GM04504 (cell line): Measurements from ENCODE around the gene KIR3DL3.
"Not testable (repeated sequence)": the region's sequence is repeated elsewhere in the genome, so short reads cannot be mapped to it uniquely, and the experiment has no call there.

Experiments
- DNase-seq: peaks from one replicate; pipeline ENCODE4 v3.0.0-alpha.2; 2012; ENCODE audit warnings: low read depth

The KIR3DL3 gene

DNA sequence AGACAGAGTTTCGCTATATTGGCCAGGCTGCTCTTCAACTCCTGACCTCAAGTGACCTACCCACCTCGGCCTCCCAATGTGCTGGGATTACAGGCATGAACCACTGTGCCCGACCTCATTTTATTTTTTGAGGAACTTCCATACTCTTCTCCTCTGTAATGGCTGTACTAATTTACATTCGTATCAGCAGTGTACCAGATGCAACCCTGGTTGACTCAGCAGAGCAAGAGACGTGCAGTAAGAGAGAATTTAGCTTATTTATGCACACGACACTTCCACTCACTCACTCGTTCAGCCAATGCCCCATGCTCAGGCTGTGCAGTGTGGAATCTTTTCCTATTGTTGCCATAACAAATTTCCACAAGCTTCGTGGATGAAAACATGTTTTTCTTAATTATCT, 6.9 kb downstream of the KIR3DL3 start:
- DNase-seq = no peak

DNA sequence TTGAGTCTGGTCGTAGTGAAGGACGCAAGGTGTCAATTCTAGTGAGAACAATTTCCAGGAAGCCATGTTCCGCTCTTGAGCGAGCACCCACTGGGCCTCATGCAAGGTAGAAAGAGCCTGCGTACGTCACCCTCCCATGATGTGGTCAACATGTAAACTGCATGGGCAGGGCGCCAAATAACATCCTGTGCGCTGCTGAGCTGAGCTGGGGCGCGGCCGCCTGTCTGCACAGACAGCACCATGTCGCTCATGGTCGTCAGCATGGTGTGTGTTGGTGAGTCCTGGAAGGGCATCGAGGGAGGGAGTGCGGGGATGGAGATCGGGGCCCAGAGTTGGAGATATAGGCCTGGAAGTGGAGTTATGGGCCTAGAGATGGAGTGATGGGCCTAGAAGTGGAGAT, 14.1 kb downstream of the KIR3DL3 start, which contains the start of gene KIR2DL3:
KIR2DL3 (plus strand) TSS at position 208 of the 400 bp plus-strand sequence; CDS start at position 241, 33 bp downstream.
- not testable (repeated sequence) for DNase-seq

DNA sequence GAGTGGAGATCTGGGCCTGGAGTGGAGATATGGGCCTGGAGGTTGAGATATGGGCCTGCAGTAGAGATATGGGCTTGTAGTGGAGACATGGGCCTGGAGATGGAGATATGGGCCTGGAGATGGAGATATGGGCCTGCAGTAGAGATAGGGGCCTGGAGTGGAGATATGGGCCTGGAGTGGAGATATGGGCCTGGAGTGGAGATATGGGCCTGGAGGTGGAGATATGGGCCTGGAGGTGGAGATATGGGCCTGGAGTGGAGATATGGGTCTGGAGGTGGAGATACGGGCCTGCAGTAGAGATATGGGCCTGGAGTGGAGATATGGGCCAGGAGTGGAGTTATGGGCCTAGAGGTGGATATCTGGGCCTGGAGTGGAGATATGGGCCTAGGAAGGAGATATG, 14.5 kb downstream of the KIR3DL3 start:
- no peak for DNase-seq

- DNase-seq = no peak
Observed at GRCh38 chr19:54739587-54740497, 15.6 kb downstream of the KIR3DL3 start.

- DNase-seq = not testable (repeated sequence)
Observed at GRCh38 chr19:54741950-54742349, 17.7 kb downstream of the KIR3DL3 start.

DNA sequence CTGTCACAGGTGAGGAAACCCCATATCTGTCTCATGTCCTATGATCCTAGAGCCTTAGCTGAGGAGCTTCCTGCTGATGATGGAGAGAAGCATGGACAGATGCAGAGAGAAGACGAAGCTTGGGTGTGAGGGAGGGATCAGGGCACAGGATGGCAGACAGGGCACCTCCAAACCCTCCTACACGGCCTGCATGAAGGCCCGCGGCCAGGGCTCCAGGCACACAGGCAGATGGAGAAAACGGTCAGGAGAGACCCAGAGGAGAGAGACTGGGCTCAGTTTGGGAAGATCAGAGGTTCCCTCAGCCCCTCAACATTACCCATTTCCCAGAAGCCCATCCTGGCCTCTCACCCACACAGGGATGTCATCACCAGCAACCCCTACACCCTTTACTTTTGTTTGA, 19.8 kb downstream of the KIR3DL3 start:
- not testable (repeated sequence) for DNase-seq

- not testable (repeated sequence) for DNase-seq
Observed at GRCh38 chr19:54747614-54748322, 23.5 kb downstream of the KIR3DL3 start.

GRCh38 chr19:54750276-54750675, 26.0 kb downstream of the KIR3DL3 start:
- DNase-seq = not testable (repeated sequence)

DNA sequence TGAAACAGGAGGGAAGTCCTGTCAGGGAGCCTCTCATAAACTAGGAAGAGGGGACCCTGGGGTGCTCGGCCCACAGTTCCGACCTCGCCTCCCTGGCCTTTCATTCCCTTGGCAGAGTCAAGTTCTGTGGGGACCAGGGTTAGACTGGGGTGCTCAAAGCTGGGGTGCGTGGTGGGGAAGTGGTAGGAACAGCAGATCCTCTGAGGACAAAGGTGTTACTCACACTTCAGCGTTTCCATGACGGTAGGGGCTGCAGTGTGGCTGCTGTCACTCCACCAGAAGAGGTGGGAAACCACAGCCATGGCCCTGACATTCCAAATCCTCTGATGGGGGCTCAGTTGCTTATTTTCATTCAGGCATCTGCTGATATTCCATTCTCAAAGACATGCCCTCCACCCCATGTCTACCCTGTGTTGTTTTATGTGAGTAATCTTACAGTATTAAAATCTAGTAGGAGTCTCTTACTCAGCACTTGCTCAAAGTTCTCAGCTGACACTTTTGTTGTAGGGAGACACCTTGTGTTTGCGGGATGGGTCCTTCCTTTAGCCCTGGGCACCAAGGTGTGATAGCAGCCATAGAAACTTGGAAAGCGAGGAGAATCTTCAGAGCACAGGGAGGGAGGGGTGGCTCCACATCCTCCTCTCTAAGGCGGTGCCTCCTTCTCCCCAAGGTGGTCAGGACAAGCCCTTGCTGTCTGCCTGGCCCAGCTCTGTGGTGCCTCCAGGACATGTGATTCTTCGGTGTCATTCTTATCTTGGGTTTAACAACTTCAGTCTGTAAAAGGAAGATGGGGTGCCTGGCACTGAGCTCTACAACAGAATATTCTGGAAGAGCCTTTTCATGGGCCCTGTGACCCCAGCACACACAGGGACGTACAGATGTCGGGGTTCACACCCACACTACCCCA, 32.2 kb downstream of the KIR3DL3 start:
- not testable (repeated sequence) for DNase-seq

GRCh38 chr19:54758577-54758976, 34.3 kb downstream of the KIR3DL3 start:
- not testable (repeated sequence) for DNase-seq

GRCh38 chr19:54764219-54764618, 40.0 kb downstream of the KIR3DL3 start:
- not testable (repeated sequence) for DNase-seq

- DNase-seq = not testable (repeated sequence)
Observed at GRCh38 chr19:54766464-54766863, 42.2 kb downstream of the KIR3DL3 start.

DNA sequence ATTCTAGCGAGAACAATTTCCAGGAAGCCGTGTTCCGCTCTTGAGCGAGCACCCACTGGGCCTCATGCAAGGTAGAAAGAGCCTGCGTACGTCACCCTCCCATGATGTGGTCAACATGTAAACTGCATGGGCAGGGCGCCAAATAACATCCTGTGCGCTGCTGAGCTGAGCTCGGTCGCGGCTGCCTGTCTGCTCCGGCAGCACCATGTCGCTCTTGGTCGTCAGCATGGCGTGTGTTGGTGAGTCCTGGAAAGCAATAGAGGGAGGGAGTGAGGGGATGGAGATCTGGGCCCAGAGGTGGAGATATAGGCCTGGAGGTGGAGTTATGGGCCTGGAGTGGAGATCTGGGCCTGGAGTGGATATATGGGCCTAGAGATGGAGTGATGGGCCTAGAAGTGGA, 45.4 kb downstream of the KIR3DL3 start, which contains the start of gene KIR2DL1:
KIR2DL1 (plus strand) TSS at position 148 of the 400 bp plus-strand sequence; CDS start at position 206, 58 bp downstream.
- DNase-seq = not testable (repeated sequence)

GRCh38 chr19:54770511-54770910, 46.3 kb downstream of the KIR3DL3 start:
- not testable (repeated sequence) for DNase-seq

DNA sequence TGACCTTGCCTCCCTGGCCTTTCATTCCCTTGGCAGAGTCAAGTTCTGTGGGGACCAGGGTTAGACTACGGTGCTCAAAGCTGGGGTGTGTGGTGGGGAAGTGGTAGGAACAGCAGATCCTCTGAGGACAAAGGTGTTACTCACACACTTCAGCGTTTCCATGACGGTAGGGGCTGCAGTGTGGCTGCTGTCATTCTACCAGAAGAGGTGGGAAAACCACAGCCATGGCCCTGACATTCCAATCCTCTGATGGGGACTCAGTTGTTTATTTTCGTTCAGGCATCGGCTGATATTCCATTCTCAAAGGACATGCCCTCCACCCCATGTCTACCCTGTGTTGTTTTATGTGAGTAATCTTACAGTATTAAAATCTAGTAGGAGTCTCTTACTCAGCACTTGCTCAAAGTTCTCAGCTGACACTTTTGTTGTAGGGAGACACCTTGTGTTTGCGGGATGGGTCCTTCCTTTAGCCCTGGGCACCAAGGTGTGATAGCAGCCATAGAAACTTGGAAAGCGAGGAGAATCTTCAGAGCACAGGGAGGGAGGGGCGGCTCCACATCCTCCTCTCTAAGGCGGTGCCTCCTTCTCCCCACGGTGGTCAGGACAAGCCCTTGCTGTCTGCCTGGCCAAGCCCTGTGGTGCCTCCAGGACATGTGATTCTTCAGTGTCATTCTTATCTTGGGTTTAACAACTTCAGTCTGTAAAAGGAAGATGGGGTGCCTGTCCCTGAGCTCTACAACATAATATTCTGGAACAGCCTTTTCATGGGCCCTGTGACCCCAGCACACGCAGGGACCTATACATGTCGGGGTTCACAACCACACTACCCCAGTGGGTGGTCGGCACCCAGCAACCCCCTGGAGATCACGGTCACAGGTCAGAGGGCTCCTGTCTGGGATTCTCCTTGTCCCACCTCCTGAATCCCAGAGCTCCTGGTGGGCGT, 47.0 kb downstream of the KIR3DL3 start:
- not testable (repeated sequence) for DNase-seq

DNA sequence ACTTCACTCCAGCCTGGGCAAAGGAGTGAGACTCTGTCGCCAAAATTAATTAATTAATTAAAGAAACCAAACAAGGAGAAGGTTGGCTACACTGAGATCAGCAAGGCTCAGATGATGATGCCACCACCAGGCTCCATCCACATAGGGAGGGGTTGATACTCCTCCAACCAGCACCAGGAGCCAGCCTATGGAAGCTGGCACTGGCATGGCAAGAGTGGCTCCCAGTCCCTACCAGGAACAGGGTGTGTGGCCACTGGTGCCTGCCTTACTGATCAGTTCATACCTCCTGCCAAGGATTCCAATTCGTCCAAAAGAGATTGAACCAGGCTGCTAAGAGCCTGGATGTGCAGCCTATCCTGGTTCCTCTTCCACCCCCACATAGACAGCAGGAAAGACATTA, 48.4 kb downstream of the KIR3DL3 start:
- not testable (repeated sequence) for DNase-seq

DNA sequence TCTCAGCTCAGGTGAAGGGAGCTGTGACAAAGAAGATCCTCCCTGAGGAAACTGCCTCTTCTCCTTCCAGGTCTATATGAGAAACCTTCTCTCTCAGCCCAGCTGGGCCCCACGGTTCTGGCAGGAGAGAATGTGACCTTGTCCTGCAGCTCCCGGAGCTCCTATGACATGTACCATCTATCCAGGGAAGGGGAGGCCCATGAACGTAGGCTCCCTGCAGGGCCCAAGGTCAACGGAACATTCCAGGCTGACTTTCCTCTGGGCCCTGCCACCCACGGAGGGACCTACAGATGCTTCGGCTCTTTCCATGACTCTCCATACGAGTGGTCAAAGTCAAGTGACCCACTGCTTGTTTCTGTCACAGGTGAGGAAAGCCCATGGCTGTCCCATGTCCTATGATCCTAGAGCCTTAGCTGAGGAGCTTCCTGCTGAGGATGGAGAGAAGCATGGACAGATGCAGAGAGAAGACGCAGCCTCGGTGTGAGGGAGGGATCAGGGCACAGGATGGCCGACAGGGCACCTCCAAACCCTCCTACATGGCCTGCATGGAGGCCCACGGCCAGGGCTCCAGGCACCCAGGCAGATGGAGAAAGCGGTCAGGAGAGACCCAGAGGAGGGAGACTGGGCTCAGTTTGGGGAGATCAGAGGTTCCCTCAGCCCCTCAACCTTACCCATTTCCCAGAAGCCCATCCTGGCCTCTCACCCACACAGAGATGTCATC, 51.0 kb downstream of the KIR3DL3 start:
- DNase-seq = not testable (repeated sequence)

- not testable (repeated sequence) for DNase-seq
Observed at GRCh38 chr19:54775830-54776229, 51.6 kb downstream of the KIR3DL3 start.

- not testable (repeated sequence) for DNase-seq
Observed at GRCh38 chr19:54777851-54778250, 53.6 kb downstream of the KIR3DL3 start.

DNA sequence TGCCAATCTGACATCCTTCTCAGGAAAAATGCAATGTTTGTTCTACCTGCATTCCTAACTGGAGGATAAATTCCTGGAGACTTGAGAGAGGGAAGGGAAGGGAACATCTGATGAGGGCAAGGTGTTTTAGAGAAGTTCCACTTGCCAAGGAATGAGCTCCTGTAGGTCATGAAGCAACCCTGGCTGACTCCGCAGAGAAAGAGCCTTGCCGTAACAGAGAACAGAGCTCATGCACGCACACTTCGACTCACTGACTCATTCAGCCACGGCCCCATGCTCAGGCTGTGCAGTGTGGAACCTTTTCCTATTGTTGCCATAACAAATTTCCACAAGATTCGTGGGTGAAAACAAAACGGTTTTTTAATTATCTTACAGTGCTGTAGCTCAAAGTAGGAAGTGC, 54.7 kb downstream of the KIR3DL3 start:
- DNase-seq = not testable (repeated sequence)
